IPS-20b (cell line): ENCODE data around the gene THSD7A.

Experiments
- H3K27ac ChIP-seq: one replicate; pipeline ENCODE4 v1.5.1; 2013; ENCODE audit warnings: low read length
- H3K27me3 ChIP-seq: 2 replicates; pipeline ENCODE4 v1.6.1; 2013; ENCODE audit warnings: mild to moderate bottlenecking, low read length, inconsistent platforms; ENCODE audit not compliant: insufficient read depth
- H3K36me3 ChIP-seq: 2 replicates; pipeline ENCODE4 v1.6.1; 2013; ENCODE audit warnings: low read depth, mild to moderate bottlenecking, inconsistent platforms, low read length, moderate library complexity; ENCODE audit not compliant: insufficient read depth
- H3K4me1 ChIP-seq: 2 replicates; pipeline ENCODE4 v1.6.1; 2013; ENCODE audit warnings: mild to moderate bottlenecking, control low read depth, inconsistent platforms, low read length, moderate library complexity; ENCODE audit not compliant: insufficient read depth
- H3K4me3 ChIP-seq: 2 replicates; pipeline ENCODE4 v1.5.1; 2013; ENCODE audit warnings: mild to moderate bottlenecking, low read length, inconsistent platforms
- H3K9ac ChIP-seq: 2 replicates; pipeline ENCODE4 v1.6.1; 2013; ENCODE audit warnings: low read depth, mild to moderate bottlenecking, inconsistent platforms, low read length, moderate library complexity
- H3K9me3 ChIP-seq: 2 replicates; pipeline ENCODE4 v1.6.1; 2013; ENCODE audit warnings: mild to moderate bottlenecking, low read depth, low read length, inconsistent platforms; ENCODE audit not compliant: insufficient read depth

The THSD7A gene

GRCh38 chr7:11616466-11616865, 215.5 kb downstream of the THSD7A start:
- H3K4me3 ChIP-seq = no peak overlapping the region
- no peaks in the 10 kb centered on the region for H3K36me3 ChIP-seq
- H3K9me3 ChIP-seq = no peaks in the 10 kb centered on the region
- H3K9ac ChIP-seq = no peak overlapping the region
- H3K27ac ChIP-seq = no peak overlapping the region
- H3K4me1 ChIP-seq = peaks cover 6% of the 10 kb centered on the region; the same call in 1 of the 2 replicates
- H3K27me3 ChIP-seq = no peaks in the 10 kb centered on the region

- no peak overlapping the region for H3K27ac ChIP-seq
- no peak overlapping the region for H3K9ac ChIP-seq
- H3K36me3 ChIP-seq = no peaks in the 10 kb centered on the region
- peaks cover 6% of the 10 kb centered on the region; the same call in 1 of the 2 replicates for H3K4me1 ChIP-seq
- no peaks in the 10 kb centered on the region for H3K9me3 ChIP-seq
- H3K4me3 ChIP-seq = no peak overlapping the region
- H3K27me3 ChIP-seq = no peaks in the 10 kb centered on the region
Measured at GRCh38 chr7:11615174-11615573, 216.8 kb downstream of the THSD7A start.

GRCh38 chr7:11613292-11613930, 218.6 kb downstream of the THSD7A start:
- H3K27ac ChIP-seq = no peak overlapping the region
- H3K4me3 ChIP-seq = no peak overlapping the region
- H3K36me3 ChIP-seq = no peaks in the 10 kb centered on the region
- H3K4me1 ChIP-seq = peaks cover 6% of the 10 kb centered on the region; the same call in 1 of the 2 replicates
- no peaks in the 10 kb centered on the region for H3K9me3 ChIP-seq
- no peak overlapping the region for H3K9ac ChIP-seq
- no peaks in the 10 kb centered on the region for H3K27me3 ChIP-seq

GRCh38 chr7:11612737-11613136, 219.3 kb downstream of the THSD7A start:
- Histone ChIP-seq H3K27me3 (no peaks in the 10 kb centered on the region), H3K36me3 (no peaks in the 10 kb centered on the region), H3K4me1 (peaks cover 8% of the 10 kb centered on the region; the same call in 1 of the 2 replicates), H3K27ac (no peak overlapping the region), H3K4me3 (no peak overlapping the region), H3K9ac (no peak overlapping the region), H3K9me3 (no peaks in the 10 kb centered on the region)

GRCh38 chr7:11609096-11609670, 222.8 kb downstream of the THSD7A start:
- Histone ChIP-seq H3K4me3 (no peak overlapping the region), H3K27me3 (no peaks in the 10 kb centered on the region), H3K4me1 (peaks cover 14% of the 10 kb centered on the region), H3K27ac (no peak overlapping the region), H3K9me3 (no peaks in the 10 kb centered on the region), H3K9ac (no peak overlapping the region), H3K36me3 (no peaks in the 10 kb centered on the region)

- H3K4me1 ChIP-seq = peaks cover 10% of the 10 kb centered on the region
- no peak overlapping the region for H3K4me3 ChIP-seq
- no peak overlapping the region for H3K9ac ChIP-seq
- no peaks in the 10 kb centered on the region for H3K27me3 ChIP-seq
- H3K9me3 ChIP-seq = no peaks in the 10 kb centered on the region
- no peak overlapping the region for H3K27ac ChIP-seq
- no peaks in the 10 kb centered on the region for H3K36me3 ChIP-seq
Measured at GRCh38 chr7:11607686-11608085, 224.3 kb downstream of the THSD7A start.

- no peaks in the 10 kb centered on the region for H3K36me3 ChIP-seq
- H3K27ac ChIP-seq = no peak overlapping the region
Measured at GRCh38 chr7:11605749-11606148, 226.2 kb downstream of the THSD7A start.

GRCh38 chr7:11604505-11604904, 227.5 kb downstream of the THSD7A start:
- H3K27me3 ChIP-seq = no peaks in the 10 kb centered on the region
- H3K36me3 ChIP-seq = no peaks in the 10 kb centered on the region
- no peak overlapping the region for H3K9ac ChIP-seq
- H3K27ac ChIP-seq = no peak overlapping the region
- H3K9me3 ChIP-seq = no peaks in the 10 kb centered on the region
- H3K4me3 ChIP-seq = no peak overlapping the region
- peaks cover 10% of the 10 kb centered on the region for H3K4me1 ChIP-seq

More at GRCh38 chr7:11605749-11606148, 226.2 kb downstream of the THSD7A start:
- peaks cover 10% of the 10 kb centered on the region for H3K4me1 ChIP-seq
- no peak overlapping the region for H3K4me3 ChIP-seq
- no peaks in the 10 kb centered on the region for H3K9me3 ChIP-seq
- no peaks in the 10 kb centered on the region for H3K27me3 ChIP-seq
- H3K9ac ChIP-seq = no peak overlapping the region

- Histone ChIP-seq H3K36me3 (no peaks in the 10 kb centered on the region), H3K27me3 (no peaks in the 10 kb centered on the region), H3K27ac (no peak overlapping the region), H3K9me3 (no peaks in the 10 kb centered on the region), H3K4me3 (no peak overlapping the region), H3K4me1 (peaks cover 5% of the 10 kb centered on the region), H3K9ac (no peak overlapping the region)
Measured at GRCh38 chr7:11601761-11602160, 230.2 kb downstream of the THSD7A start.

- Histone ChIP-seq H3K36me3 (no peaks in the 10 kb centered on the region), H3K4me3 (no peak overlapping the region), H3K9ac (no peak overlapping the region), H3K27ac (no peak overlapping the region), H3K4me1 (no peaks in the 10 kb centered on the region), H3K9me3 (no peaks in the 10 kb centered on the region), H3K27me3 (no peaks in the 10 kb centered on the region)
Measured at GRCh38 chr7:11593322-11593721, 238.7 kb downstream of the THSD7A start.

- H3K27me3 ChIP-seq = no peaks in the 10 kb centered on the region
- no peaks in the 10 kb centered on the region for H3K4me1 ChIP-seq
- H3K9me3 ChIP-seq = no peaks in the 10 kb centered on the region
- no peak overlapping the region for H3K27ac ChIP-seq
- no peak overlapping the region for H3K4me3 ChIP-seq
- no peaks in the 10 kb centered on the region for H3K36me3 ChIP-seq
- H3K9ac ChIP-seq = no peak overlapping the region
Measured at GRCh38 chr7:11592699-11593098, 239.3 kb downstream of the THSD7A start.

- no peak overlapping the region for H3K4me3 ChIP-seq
- H3K4me1 ChIP-seq = no peaks in the 10 kb centered on the region
- H3K27me3 ChIP-seq = no peaks in the 10 kb centered on the region
- H3K9ac ChIP-seq = no peak overlapping the region
- H3K9me3 ChIP-seq = no peaks in the 10 kb centered on the region
- H3K36me3 ChIP-seq = no peaks in the 10 kb centered on the region
- no peak overlapping the region for H3K27ac ChIP-seq
Measured at GRCh38 chr7:11591943-11592342, 240.1 kb downstream of the THSD7A start.
